Inferior parietal cortex (tissue), 1 donor: ENCODE measurements around the gene NAP1L1.

Source experiments
- DNase-seq: peaks from one replicate; pipeline ENCODE4 v3.0.0-alpha.2; 2016; ENCODE audit errors: extremely low spot score

Gene NAP1L1

DNA sequence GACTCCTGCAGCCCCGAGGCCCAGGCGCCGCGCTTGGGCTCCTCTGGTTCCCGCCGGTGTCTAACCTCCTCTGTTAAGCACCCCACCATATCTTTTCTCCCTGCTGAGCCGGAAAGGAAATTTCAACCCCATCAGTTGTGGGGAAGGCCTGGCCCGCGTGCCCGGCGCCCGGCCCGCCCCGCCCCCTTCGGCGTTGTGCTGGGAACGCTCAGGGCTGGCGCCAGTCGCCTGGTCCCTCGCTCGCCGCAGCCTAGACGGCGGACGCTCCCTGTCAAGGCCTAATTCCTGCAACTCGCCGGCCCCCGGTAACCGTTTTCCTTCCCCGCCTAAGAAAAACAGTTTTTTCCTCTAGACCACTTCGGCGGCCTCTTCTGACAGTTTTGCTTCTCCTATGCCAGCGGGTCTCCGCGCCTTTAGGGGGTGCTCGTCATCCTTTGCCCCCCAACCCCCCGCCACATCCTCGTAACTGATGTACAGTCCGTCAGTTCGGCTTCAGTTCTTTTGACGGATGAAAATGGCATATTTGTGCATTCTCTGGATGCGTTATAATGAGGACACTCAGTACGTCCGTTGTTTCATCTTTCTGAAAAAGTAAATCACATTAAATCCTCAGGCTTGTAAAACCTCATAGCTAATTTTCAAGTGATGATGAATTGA lies 506 bp upstream of the NAP1L1 start:
- no peak for DNase-seq

DNA sequence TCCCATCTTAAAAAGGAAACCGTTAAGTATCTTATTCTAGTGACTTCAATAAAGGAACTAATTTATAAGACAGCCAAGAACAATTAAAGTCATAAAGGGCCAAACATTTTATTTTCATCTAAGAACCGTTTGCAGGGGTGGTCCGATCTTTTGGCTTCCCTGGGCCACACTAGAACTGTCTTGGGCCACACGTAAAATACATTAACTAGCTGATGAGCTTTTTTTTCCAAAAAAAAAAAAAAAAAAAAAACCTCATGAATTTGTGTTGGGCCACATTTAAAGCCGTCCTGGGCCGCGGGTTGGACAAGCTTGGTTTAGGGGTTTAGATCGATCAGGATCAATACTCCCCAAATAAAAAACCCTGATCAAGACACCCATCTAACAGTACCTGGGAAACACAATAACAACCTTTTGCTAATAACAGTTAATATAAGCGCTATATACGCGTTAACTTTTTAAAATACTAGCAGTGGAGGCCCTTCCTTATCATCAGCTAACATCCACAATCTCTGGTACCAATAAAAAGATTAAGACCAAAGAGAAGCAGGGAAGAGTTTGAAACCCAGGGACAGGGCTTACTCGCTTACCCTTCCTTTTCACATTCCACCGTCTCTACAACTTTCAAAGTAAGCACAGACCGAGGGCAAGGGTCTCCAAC lies 1.1 kb downstream of the NAP1L1 start:
- no peak for DNase-seq

DNA sequence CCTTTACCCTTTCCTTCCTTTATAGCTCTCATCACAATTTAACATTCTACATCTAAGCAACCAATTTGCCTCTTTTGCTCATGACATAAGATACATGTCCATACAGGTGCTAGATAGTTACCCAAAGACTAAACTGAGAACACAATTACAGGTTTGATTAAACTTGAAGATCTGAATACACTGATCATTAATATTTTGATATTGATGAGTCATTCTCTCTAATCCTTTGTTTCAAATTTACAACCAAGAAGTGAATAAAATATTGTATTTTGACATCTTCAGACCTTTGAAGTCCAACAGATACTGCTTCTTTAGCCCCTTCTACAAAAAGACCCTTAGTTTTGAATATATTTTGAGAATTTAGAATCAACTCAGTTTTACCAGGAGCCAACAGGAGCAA lies 2.6 kb downstream of the NAP1L1 start:
- DNase-seq: no peak

DNA sequence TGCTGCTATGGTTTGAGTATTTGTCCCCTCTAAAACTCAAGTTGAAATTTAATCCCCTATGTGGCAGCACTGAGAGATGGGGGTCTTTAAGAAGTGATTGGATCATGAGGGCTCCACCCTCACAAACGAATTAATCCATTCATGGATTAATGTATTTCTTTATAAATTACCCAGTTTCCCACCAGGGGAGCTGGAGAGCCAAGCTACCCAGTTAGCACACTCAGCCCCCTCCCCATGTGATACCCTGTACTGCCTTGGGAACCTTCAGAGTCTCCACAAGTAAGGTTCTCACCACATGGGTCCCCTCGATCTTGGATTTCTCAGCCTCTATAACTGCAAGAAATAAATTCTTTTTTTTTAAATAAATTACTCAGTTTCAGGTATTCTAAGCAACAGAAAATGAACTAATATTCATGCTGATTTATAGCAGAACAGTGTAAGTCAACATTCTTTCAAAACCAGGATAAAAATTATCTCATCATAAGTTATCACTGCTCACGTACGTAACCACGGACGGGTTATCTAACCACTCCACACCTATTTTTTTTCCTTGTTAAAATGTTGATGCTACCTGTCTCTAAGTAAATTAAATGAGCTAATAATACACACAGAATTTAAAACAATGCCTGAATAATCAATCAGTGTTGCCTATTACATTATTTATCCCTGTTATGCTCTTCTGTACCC lies 3.6 kb downstream of the NAP1L1 start:
- no peak for DNase-seq

DNA sequence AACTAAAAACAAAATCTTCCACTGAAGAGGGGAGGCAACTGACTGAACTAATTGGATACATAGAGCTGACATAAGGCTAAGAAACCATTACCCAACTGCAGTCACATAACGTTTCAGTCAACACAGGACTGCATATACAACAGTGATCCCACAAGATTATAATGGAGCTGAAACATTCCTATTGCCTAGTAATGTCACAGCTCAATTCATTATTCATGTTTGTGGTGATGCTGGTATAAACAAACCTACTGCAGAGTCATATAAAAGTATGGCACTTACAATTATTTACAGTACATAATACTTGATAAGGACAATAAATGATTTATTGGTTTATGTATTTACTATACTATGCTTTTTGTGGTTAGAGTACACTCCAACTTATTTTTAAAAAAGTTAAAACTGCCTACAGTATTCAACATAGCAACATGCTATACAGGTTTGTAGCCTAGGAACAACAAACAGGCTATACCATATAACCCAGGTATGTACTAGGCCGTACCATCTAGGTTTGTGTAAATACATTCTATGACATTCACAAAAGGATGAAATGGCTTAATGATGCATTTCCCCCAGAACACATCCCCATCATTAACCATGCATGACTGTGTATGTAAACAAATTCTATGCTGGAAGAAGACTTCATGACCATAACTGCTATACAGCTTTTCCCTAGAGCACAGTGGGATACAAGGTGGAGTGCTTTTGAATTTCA lies 4.3 kb downstream of the NAP1L1 start:
- no peak for DNase-seq

DNA sequence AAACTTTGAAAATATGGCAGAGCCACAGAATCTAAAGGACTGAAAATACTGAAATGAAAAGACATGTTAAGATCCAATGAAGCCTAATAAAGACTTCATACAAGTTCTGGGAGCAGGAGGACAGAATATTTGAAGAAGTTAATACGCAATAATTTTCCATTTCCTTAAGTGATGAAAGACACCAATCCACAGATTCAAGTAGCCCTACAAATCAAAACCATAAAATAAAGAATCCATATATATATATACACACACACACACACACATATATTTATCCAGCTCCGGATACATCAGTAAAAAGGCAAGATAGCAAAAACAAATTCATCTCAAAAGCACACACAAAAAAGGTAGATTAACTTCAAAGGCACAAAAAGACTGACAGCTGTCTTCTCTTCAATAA lies 5.7 kb downstream of the NAP1L1 start:
- no peak for DNase-seq

DNA sequence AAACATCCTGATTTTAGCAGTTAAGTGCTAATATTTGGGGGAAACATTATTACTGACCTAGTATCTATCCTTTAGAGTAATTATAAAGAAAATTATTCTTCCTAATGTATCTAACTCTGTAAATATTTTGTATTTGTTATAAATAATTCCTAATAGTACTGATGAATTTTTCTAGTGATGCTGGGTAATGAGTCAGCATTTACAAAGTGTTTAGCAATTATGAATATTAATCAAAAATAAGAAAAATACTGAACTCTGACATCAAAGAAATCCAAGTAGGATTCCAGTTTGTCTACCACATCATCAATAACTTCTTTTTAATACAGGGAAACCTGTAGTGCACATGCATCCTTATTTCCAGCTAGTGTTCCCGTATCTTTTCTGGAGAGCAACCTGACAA lies 9.0 kb downstream of the NAP1L1 start:
- no peak for DNase-seq

DNA sequence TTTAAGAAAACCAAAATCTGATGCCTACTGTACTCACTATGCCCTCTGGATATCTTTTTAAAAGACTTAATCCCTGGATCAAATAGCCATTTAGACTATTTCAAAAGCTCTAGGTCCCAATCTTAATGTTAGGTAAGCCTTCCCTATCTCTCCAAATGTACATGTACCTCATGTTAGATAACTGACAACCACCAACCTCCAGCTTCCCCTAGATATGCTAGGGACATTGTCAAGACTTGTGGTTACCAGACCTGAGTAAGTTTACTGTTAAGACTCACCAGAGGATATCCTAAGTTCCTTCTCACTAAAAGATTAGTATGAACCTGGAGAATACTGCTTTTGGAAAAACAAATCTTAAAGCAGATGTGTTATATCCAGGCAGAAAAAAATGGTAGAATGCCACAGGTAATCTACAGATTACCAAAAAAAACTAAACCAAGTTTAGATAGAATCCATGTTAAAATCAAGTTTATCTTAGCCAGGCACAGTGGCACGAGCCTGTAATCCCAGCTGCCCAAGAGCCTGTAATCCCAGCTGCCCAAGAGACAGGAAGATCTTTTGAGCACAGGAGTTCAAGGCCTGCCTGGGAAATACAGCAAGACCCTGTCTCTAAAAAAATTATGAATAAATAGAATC lies 9.7 kb downstream of the NAP1L1 start:
- DNase-seq: no peak

DNA sequence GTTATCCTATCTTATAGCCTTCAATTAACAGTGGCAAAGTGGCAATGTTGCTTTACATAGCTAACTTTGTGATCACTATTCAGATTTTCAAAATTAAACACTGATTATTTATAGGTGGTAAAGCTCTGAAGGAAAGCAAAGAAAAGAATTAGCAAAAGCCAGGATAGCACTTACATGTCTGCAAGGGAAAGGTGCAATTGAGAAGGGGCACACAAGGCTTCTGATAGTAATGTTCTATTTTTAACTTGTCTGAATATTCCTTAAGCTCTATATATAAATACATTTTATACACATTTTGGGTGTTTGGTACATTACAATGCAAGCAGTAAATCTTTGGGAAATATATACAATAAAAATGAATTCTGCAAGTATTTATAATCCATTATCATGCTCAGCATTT lies 10.9 kb downstream of the NAP1L1 start:
- no peak for DNase-seq

DNA sequence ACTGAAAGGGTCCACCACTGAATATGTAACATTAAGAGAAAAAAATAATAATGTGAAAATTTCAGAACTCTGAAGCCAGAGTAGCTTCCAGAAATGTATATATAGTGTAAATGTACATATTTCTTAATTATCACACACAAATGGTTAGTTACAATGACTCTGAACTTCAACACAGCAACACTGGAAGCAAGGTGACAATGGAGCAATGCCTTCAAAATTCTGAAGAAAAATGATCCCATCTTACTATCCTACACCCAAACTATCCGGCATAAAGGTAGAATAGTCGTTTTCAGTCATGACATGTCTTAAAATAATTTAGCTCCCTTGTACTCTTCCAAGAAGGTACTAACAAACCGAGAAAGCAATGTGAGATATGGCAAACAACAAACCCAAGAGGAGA lies 11.9 kb downstream of the NAP1L1 start:
- DNase-seq: no peak

DNA sequence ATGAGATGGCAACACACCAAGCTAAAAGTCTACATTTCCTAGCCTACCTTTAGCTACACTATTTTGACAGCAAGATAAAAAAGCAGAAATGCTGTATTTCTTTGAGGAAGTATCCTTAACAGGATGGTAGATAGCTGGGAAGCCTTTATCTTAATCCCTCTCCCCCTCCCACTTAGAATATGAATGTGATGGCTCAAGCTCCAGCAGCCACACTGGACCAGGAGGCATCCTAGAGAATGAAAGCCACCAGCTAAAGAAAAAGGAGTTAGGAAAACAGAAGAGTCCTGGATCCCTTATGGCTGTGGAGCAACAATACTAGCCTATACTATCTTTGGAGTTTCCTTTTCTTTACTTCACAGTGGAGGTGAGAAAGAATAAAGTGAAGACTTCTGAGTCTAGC lies 15.1 kb downstream of the NAP1L1 start:
- no peak for DNase-seq

DNA sequence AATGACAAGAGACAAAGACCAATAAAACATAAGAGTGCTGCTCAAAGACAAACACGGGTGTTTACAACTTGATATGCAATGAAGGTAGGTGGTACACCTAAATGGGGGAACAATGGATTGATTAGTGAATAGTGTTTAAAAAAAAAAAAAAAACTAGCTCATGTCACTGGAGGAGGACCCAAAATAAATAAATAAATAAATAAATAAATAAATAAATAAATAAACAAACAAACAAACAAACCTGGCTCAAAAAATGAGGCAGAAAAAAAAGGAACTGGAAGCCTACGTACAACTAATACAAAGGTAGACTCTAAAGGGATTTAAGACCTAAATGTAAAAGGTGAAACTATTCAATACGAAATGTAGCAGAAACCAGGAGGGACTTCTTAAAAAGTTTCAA lies 18.6 kb downstream of the NAP1L1 start:
- DNase-seq: no peak

DNA sequence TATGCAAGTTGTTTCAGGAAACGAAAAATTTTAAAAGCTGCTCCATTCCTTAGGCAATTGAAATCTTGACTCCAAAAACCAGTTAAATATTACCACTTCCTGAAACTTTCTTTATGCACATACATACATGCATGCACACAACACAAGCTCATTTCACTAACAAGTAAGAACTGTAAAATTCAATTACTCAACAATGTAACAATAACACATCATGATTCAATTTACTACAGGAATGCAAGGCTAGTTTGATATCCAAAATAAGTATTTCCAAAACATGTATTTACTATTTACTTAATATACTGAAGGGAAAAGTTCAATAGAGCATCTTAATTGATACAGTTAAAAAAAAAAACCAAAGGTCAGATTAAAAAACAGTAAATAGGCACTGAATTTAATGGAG lies 19.6 kb downstream of the NAP1L1 start:
- DNase-seq: no peak

DNA sequence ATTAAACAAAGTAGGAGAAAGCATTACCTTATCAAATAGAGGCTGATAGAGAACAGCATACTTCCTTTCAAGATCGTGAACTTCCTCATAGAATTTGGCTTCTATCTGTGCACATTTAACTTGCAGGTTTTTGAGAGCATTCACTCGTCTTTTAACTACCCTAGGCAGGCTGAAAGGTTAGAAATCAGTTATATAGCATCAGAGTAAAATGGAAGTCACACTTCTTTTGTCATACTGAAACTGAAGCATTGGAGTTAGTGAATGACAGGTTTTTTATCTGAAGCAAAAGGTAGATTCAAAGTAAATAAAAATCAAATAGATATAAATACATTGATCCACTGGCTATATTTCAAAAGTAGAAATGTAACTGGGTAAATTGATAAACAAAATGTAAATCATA lies 24.4 kb downstream of the NAP1L1 start:
- no peak for DNase-seq

DNA sequence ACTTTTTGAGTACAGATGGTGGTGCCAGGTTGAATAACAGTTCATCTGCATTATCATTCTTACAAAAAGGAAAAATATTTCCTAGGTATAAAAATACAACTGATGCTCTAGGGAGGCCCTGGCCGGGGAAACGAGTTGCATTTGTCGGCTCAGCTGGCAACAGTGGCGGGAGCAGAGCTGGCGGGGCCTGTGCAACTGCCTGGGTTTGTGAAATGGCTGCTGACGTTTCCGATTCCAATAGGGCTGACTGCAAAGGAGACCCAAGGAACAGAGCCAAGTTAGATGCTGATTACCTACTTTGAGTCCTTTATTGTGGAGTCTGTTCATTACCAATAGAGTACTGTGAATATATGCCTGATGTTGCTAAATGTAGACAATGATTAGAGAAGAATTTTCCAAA lies 27.2 kb downstream of the NAP1L1 start:
- peak; percentile 17 for DNase-seq

DNA sequence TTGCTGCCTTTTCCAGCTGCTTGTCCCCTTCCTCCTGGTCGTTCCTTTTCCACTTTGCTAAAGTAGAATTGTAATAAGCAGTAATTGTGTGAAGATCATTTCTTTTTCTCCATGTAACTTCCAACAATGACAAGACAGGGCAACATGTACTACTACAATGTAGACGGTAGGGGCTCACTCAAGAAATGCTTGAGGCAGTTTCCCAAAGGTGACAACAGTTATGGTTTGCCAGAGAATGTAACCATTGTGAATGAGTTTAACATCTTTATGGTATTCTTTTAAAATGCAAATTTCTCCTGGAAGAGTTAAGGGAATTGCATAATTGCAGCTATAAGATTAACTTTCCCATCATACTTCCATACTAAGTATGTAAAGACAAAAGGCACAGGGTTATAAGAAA lies 29.1 kb downstream of the NAP1L1 start:
- no peak for DNase-seq

DNA sequence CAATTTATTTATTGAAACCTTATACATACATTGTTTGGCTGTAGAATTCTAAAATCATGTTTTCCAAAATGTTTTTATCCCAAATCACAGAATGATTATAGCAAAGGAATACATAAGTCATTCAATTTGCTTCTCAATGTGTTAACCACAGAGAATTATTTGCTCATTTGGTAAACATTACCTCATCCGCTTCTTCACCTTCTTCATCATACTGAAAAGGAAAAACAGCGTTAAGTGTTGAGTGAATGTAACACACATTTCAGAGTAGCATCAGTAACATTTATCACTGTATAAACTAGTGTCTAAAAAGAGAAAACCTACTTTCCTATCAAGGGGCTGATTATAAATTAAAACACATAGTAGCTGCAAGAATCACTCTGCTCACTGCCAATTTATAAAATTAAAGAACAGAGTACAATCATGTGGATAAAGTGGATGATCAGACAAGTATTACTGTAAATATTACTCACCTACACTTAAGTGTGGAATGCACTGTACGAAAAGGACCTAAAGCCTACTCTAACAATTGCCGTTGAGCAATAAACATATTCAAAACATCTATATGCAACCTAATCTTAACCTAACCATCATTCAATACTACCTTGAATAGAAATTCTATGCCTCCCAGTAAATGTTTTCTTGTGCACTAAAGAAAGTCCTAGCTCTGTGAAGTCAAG lies 34.8 kb downstream of the NAP1L1 start:
- no peak for DNase-seq

DNA sequence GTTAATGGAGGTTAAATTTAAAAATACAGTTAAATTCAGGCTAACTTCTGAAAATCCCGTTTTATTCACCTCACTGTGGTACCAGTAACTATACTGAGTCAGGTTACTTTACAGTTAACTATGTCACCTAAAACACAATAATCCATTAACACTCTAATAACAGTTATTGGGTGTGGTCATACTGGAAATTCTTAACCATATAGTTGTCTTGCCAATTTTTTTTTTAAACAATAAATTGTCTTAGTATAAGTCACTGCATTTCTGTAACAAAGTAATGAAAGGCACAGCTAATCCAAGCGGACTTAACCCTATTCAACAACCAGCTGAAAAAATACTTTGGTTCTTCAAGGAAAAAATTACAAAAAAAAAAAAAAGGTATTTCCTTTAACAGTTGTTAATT lies 36.7 kb downstream of the NAP1L1 start:
- DNase-seq: no peak

DNA sequence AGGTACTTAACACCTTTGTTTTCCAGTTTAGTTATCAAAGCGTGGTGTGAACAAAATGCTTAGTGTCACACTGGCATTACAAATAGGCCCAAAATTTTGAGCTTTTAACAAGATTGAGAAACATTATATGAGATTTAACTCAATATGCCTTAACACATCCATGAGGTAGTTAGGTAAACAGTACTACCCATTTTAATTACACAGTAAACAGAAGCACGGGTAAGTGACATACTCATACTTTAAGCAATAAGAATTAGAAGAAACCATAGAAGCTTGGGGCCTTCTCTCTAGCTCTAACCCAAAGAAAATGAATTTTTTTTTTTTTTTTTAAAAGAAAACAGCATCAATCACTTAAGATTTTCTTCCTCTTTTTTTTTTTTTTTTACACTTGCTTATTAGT lies 37.4 kb downstream of the NAP1L1 start:
- DNase-seq: no peak

DNA sequence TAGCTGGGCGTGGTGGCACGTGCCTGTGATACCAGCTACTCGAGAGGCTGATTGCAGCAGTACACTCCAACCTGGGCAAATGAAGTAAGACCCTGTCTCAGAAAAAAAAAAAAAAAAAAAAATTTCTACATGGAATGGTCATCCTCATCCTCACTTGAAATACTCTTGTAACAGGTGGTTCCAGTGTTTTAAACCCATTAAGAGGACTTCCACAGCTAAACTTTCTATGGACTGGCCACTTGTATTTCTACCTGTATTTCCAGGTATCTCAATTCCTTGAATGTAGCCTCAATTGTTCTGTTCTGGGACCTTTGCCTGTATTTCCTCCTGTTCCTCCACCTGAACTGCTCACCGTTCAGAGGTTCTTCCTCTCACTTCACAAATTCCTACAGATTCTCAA lies 41.1 kb downstream of the NAP1L1 start:
- DNase-seq: no peak

DNA sequence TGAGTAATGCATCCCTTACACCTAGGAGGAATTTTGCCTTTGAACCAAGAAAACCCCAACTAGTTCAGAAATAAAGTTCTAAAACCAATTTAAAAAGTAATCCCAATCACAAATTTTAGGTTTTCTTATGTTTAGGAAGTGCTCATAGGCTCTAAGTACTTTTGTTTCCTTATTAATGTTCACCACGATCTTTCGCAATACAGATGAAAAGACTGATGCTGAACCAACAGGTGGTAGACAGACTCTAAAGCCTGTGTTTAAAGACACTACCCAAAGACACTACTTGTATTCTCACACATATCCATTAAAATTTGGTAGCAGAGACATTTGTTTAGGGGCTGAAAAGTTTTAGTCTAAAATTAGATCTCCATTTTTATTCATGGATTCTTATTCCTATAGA lies 42.3 kb downstream of the NAP1L1 start:
- DNase-seq: no peak

DNA sequence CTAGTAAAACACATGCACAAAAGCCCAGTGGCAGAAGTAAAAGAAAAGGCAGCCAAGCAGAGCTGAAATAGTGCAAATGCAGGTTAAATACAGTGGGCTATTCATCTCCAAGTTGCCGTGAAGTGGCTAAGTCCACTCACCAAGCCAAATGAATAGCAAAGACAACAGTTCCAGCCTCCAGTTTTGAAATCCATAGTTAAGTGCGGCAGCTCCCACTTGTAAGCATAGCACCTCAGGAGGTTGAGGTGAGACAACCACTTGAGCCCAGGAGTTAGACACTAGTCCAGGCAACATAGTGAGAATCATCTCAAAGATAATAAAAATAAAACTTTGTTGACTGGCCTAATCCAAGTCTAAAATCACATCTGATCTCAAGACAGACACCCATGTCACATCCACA lies 43.1 kb downstream of the NAP1L1 start:
- no peak for DNase-seq
